ENCODE measurements around the gene PRR23E.

- no peak for TF ChIP-seq CTCF (IDR thresholded peaks at IDR 0.05; ENCODE audit: insufficient read depth, low read length)
- TF ChIP-seq GABPA (IDR thresholded peaks at IDR 0.05; ENCODE audit: low read depth): no peak
These were observed 26.3 kb upstream of the PRR23E start for GRCh38 chr3:127166501-127167065.
